Measurements from ENCODE around the gene TOR1AIP2. TPM values are rescaled to one million over a fixed set of nuclear protein-coding genes. Genes with fewer than 3 reads are reported as not detected.

TOR1AIP2 gene
- total and polyA plus RNA-seq, 10 of the 15 experiments (the other 5 are each of a cell fraction or from before 2014, with no cell fraction given) = 5.3 to 38.9 (median 15.4) TPM

GRCh38 chr1:179867493-179868330 lies 9.9 kb downstream of the TOR1AIP2 start:
- FAIRE-seq (no peak), ATAC-seq (peak; percentile 89), DNase-seq (ENCODE audit: low read depth, low spot score) (no peak)
- POLR2A ChIA-PET = interaction anchor here (0.7 to 1.5 kb wide), 3 partner anchors 10 to 311 kb away, joined by 3 read pairs; partner anchors contain the start of gene TOR1AIP2
- intact Hi-C loops (cut with micrococcal nuclease; ENCODE audit: unreplicated experiment) (loop anchor here (1.0 to 5.0 kb wide), 3 partner anchors 165 to 311 kb away; no protein-coding TSS in a partner anchor), in situ Hi-C loops (cut with MboI) (loop anchor here (25.0 kb wide), 1 partner anchor 620 kb away; no protein-coding TSS in a partner anchor)
- 6% methylated on average over 1 of the region's 1 CpG for WGBS (ENCODE audit: insufficient coverage, insufficient replicate concordance, low lambda C conversion rate, missing lambda C conversion rate)
- Histone ChIP-seq H3K9me3 (replicated peaks; ENCODE audit: control insufficient read depth, insufficient read depth, low read length) (no peaks in the 10 kb centered on the region), H3K4me2 (ENCODE audit: control insufficient read depth, insufficient read depth) (no peak overlapping the region), H3K36me3 (ENCODE audit: control insufficient read depth in 2 of 2, insufficient read depth in 2 of 2, low read length in 1 of 2) (peaks cover 1 to 25% of the 10 kb centered on the region in 2 experiments; a peak in 2 of 4 replicates), H2AFZ (ENCODE audit: control insufficient read depth, low read depth, low read length) (no peak overlapping the region), H3K9ac (ENCODE audit: control insufficient read depth, insufficient read depth, low read length) (no peak overlapping the region), H3K27ac (ENCODE audit: control insufficient read depth, insufficient read depth) (no peak overlapping the region), H3K4me3 (no peak overlapping the region), H3K79me2 (ENCODE audit: control insufficient read depth, insufficient read depth, low read length) (peaks cover 19% of the 10 kb centered on the region), H4K20me1 (ENCODE audit: control insufficient read depth, insufficient read depth) (no peaks in the 10 kb centered on the region), H3K4me1 (ENCODE audit: control insufficient read depth, insufficient read depth, low read length) (no peaks in the 10 kb centered on the region), H3K27me3 (replicated peaks in 1 of 2; ENCODE audit: control insufficient read depth in 2 of 2, insufficient read depth in 2 of 2, low read length in 1 of 2) (no peaks in the 10 kb centered on the region)
- CTCF ChIA-PET = interaction anchor here (0.6 to 7.1 kb wide), 44 partner anchors 8 to 317 kb away, joined by 3 to 91 read pairs (median 4); partner anchors contain the start of genes CEP350 and TOR1AIP2
- no TSS peak for BruUV-seq (replicated peaks)
- RAD21 ChIA-PET (ENCODE audit: unreplicated experiment) = interaction anchor here (0.9 to 2.9 kb wide), 13 partner anchors 9 to 311 kb away, joined by 3 to 38 read pairs (median 3); no protein-coding TSS in a partner anchor
- SMC1A ChIA-PET (ENCODE audit: uncharacterized antibody, unreplicated experiment) = interaction anchor here (0.6 to 2.3 kb wide), 22 partner anchors 9 to 355 kb away, joined by 3 to 17 read pairs (median 3); partner anchors contain the start of genes CEP350 and TOR1AIP2
- TF ChIP-seq YY1 (IDR thresholded peaks at IDR 0.05; ENCODE audit: low read depth, low read length) (peak; percentile 60), SMC3 (IDR thresholded peaks at IDR 0.05; ENCODE audit: borderline replicate concordance, low read length) (peak; percentile 85; the same call in 1 of the 2 replicates), RAD21 (IDR thresholded peaks at IDR 0.05; ENCODE audit: insufficient read depth, low read depth, low read length) (peak; percentile 92), CTCF (IDR thresholded peaks at IDR 0.05 in 2 of 3, conservative IDR thresholded peaks at IDR 0.05 in 1 of 3; ENCODE audit: control insufficient read depth in 2 of 3, extremely low read depth in 1 of 3, insufficient read depth in 1 of 3, low read depth in 3 of 3, low read length in 3 of 3) (peak; percentile 72 to 82 (median 79)), RUNX3 (IDR thresholded peaks at IDR 0.05; ENCODE audit: low read length) (no peak)
